Hematopoietic multipotent progenitor cell (in vitro differentiated cells): Measurements from ENCODE around the gene FBXW2. TPM values are rescaled to one million over a fixed set of nuclear protein-coding genes. Genes with fewer than 3 reads are reported as not detected.

Experiments used
- DNase-seq, 3 donors: peaks; one replicate each; pipeline ENCODE4 v3.0.0-alpha.2; 2011 to 2015; ENCODE audit warnings: low read depth in 2 of 3, low spot score in 2 of 3
- total RNA-seq: library from RNA; depleted of rRNA; stranded (reverse); fragments of >200 nt; gene quantifications from one replicate; pipeline ENCODE4 v1.2.3, GENCODE V29; 2012

The FBXW2 gene
- total RNA-seq, 1 donor = 35.0 TPM

- DNase-seq = no peak
Measured at GRCh38 chr9:120780367-120780766, 12.8 kb downstream of the FBXW2 start.

- no peak for DNase-seq
Measured at GRCh38 chr9:120779227-120779626, 14.0 kb downstream of the FBXW2 start.

- no peak for DNase-seq
Measured at GRCh38 chr9:120778758-120779157, 14.5 kb downstream of the FBXW2 start.

GRCh38 chr9:120777229-120777628 lies 16.0 kb downstream of the FBXW2 start:
- no peak for DNase-seq

GRCh38 chr9:120776788-120777187 lies 16.4 kb downstream of the FBXW2 start:
- no peak for DNase-seq

- no peak for DNase-seq
Measured at GRCh38 chr9:120775859-120776258, 17.4 kb downstream of the FBXW2 start.

GRCh38 chr9:120774719-120775118 lies 18.5 kb downstream of the FBXW2 start:
- DNase-seq = no peak

GRCh38 chr9:120773256-120773655 lies 20.0 kb downstream of the FBXW2 start:
- DNase-seq = no peak

GRCh38 chr9:120770931-120771330 lies 22.3 kb downstream of the FBXW2 start:
- DNase-seq = no peak

- DNase-seq = no peak
Measured at GRCh38 chr9:120768886-120769285, 24.3 kb downstream of the FBXW2 start.

- DNase-seq = no peak
Measured at GRCh38 chr9:120768247-120768646, 25.0 kb downstream of the FBXW2 start.

GRCh38 chr9:120767451-120767850 lies 25.8 kb downstream of the FBXW2 start:
- no peak for DNase-seq

GRCh38 chr9:120765910-120766425 lies 27.2 kb downstream of the FBXW2 start:
- DNase-seq = no peak

- no peak for DNase-seq
Measured at GRCh38 chr9:120764476-120764875, 28.7 kb downstream of the FBXW2 start.

GRCh38 chr9:120761006-120761405 lies 32.2 kb downstream of the FBXW2 start:
- no peak for DNase-seq

GRCh38 chr9:120759755-120760400 lies 33.3 kb downstream of the FBXW2 start:
- DNase-seq = no peak

- no peak for DNase-seq
Measured at GRCh38 chr9:120758544-120758943, 34.7 kb downstream of the FBXW2 start.

GRCh38 chr9:120757026-120757913 lies 35.9 kb downstream of the FBXW2 start:
- peak in 1 of 3 donors; percentile 33 for DNase-seq

- DNase-seq = no peak
Measured at GRCh38 chr9:120756531-120756930, 36.7 kb downstream of the FBXW2 start.

- DNase-seq = peak; percentile 50 to 80 (median 59)
Measured at GRCh38 chr9:120755810-120756434, 37.3 kb downstream of the FBXW2 start.

- DNase-seq = no peak
Measured at GRCh38 chr9:120755044-120755443, 38.2 kb downstream of the FBXW2 start.
